HepG2 (cell line): ENCODE results near the gene MRPL28. TPM values are rescaled to one million over a fixed set of nuclear protein-coding genes. Genes with fewer than 3 reads are reported as not detected.

Source experiments
- ADNP ChIP-seq: sonication (generic); formaldehyde crosslinking; IDR thresholded peaks from 2 replicates; pipeline ENCODE4 v1.4.0; 2020; ENCODE audit warnings: missing genetic modification reagents
- FOSL2 ChIP-seq: sonication (generic); formaldehyde crosslinking; IDR thresholded peaks from 2 replicates; pipeline ENCODE4 v1.4.0; 2020; ENCODE audit warnings: missing genetic modification reagents
- HDAC6 ChIP-seq: fragments of 200-600 bp; sonication (generic); IDR thresholded peaks from 2 replicates; pipeline ENCODE4 v1.7.0; 2017; ENCODE audit warnings: mild to moderate bottlenecking, antibody characterized with exemption, low read length, low read depth
- HMG20B ChIP-seq: conservative IDR thresholded peaks from 2 replicates; pipeline ENCODE4 v1.6.1; 2016; ENCODE audit warnings: missing genetic modification reagents, missing compliant biosample characterization
- HNRNPK ChIP-seq: fragments of 200-400 bp; formaldehyde crosslinking; IDR thresholded peaks from 2 replicates; pipeline ENCODE4 v1.6.1; 2018; ENCODE audit warnings: low read length, low read depth, moderate library complexity, mild to moderate bottlenecking; ENCODE audit not compliant: poor library complexity, severe bottlenecking
- KAT7 ChIP-seq: IDR thresholded peaks from 2 replicates; pipeline ENCODE4 v1.6.1; 2018; ENCODE audit warnings: borderline replicate concordance, missing compliant biosample characterization
- KLF15 ChIP-seq: sonication (generic); formaldehyde crosslinking; IDR thresholded peaks from 2 replicates; pipeline ENCODE4 v1.8.1; 2023; ENCODE audit warnings: borderline replicate concordance, mild to moderate bottlenecking, inconsistent platforms, missing genetic modification reagents, mixed read lengths
- MEIS2 ChIP-seq: sonication (generic); formaldehyde crosslinking; IDR thresholded peaks from 2 replicates; pipeline ENCODE4 v1.9.0; 2021; ENCODE audit warnings: mild to moderate bottlenecking, missing genetic modification reagents
- NONO ChIP-seq, 2 experiments: fragments of 450-650 bp in 1 of 2; sonication (generic) in 1 of 2; formaldehyde crosslinking in 1 of 2; IDR thresholded peaks in 1 of 2; conservative IDR thresholded peaks in 1 of 2; 2 replicates each; pipeline versions ENCODE4 v1.6.1 to v1.8.0; 2017 to 2022; ENCODE audit warnings: mild to moderate bottlenecking in 1 of 2, missing genetic modification reagents in 1 of 2, moderate library complexity in 1 of 2
- TBX3 ChIP-seq: fragments of 450-650 bp; IDR thresholded peaks from 2 replicates; pipeline ENCODE4 v1.6.1; 2017; ENCODE audit warnings: antibody characterized with exemption, mild to moderate bottlenecking, inconsistent platforms, borderline replicate concordance
- WIZ ChIP-seq: sonication (generic); formaldehyde crosslinking; IDR thresholded peaks from 2 replicates; pipeline ENCODE4 v1.5.1; 2020; ENCODE audit warnings: mild to moderate bottlenecking, missing genetic modification reagents
- XRCC5 ChIP-seq: fragments of 200-400 bp; formaldehyde crosslinking; optimal IDR thresholded peaks from 2 replicates; pipeline ENCODE3; 2017; ENCODE audit warnings: mild to moderate bottlenecking, low read length
- ZNF136 ChIP-seq: sonication (generic); formaldehyde crosslinking; IDR thresholded peaks from 2 replicates; pipeline ENCODE4 v1.8.1; 2022; ENCODE audit warnings: low read depth, mild to moderate bottlenecking, moderate library complexity, missing genetic modification reagents
- ZNF292 ChIP-seq: sonication (generic); formaldehyde crosslinking; IDR thresholded peaks from 2 replicates; pipeline ENCODE4 v1.8.1; 2022; ENCODE audit warnings: mild to moderate bottlenecking, low read depth, missing genetic modification reagents, borderline replicate concordance
- ZNF329 ChIP-seq: sonication (generic); formaldehyde crosslinking; IDR thresholded peaks from 2 replicates; pipeline ENCODE4 v1.9.0; 2021; ENCODE audit warnings: low read depth, mild to moderate bottlenecking, missing genetic modification reagents
- ZNF430 ChIP-seq: sonication (generic); formaldehyde crosslinking; IDR thresholded peaks from 2 replicates; pipeline ENCODE4 v1.9.0; 2021; ENCODE audit warnings: mild to moderate bottlenecking, missing genetic modification reagents
- ZNF569 ChIP-seq: sonication (generic); formaldehyde crosslinking; IDR thresholded peaks from 2 replicates; pipeline ENCODE4 v1.5.0; 2020; ENCODE audit warnings: mild to moderate bottlenecking, missing genetic modification reagents, moderate library complexity, borderline replicate concordance
- ZNF709 ChIP-seq: sonication (generic); formaldehyde crosslinking; IDR thresholded peaks from 2 replicates; pipeline ENCODE4 v1.5.0; 2020; ENCODE audit warnings: mild to moderate bottlenecking, missing genetic modification reagents
- ZNF737 ChIP-seq: sonication (generic); formaldehyde crosslinking; IDR thresholded peaks from 2 replicates; pipeline ENCODE4 v1.5.0; 2020; ENCODE audit warnings: missing genetic modification reagents, mild to moderate bottlenecking, borderline replicate concordance
- ZNF790 ChIP-seq: sonication (generic); formaldehyde crosslinking; IDR thresholded peaks from 2 replicates; pipeline ENCODE4 v1.8.0; 2022; ENCODE audit warnings: missing genetic modification reagents, mild to moderate bottlenecking, borderline replicate concordance
- polyA plus RNA-seq, 8 experiments: library from polyadenylated mRNA; depleted of rRNA in 3 of 8; stranded (reverse) in 7 of 8; unstranded in 1 of 8; fragments of >200 nt; fragmentation: Illumina TruSeq in 4 of 8; extraction: Trizol in 4 of 8; gene quantifications; 2 replicates each; pipeline versions ENCODE4 v1.2.1 to v1.2.3, GENCODE V29; 2011 to 2016; ENCODE audit warnings: low read depth in 4 of 8, missing spikeins in 1 of 8, mixed read lengths in 1 of 8; ENCODE audit not compliant: insufficient read depth in 1 of 8
- total RNA-seq, 5 experiments: library from RNA; depleted of rRNA; stranded (reverse); fragments of >200 nt; fragmentation: Illumina TruSeq; extraction: Trizol; gene quantifications; 2 replicates each; pipeline ENCODE4 v1.2.3, GENCODE V29; 2016; ENCODE audit warnings: low read depth in 1 of 5
- TF ChIP-seq, protein P1 (sequence below): sonication (generic); formaldehyde crosslinking; IDR thresholded peaks from 2 replicates; pipeline ENCODE4 v1.8.1; 2023; ENCODE audit warnings: missing genetic modification reagents, inconsistent platforms, borderline replicate concordance
- TF ChIP-seq, protein P2 (sequence below): sonication (generic); formaldehyde crosslinking; IDR thresholded peaks from 2 replicates; pipeline ENCODE4 v1.4.0; 2020; ENCODE audit warnings: missing genetic modification reagents
- TF ChIP-seq, protein P3 (sequence below): sonication (generic); formaldehyde crosslinking; IDR thresholded peaks from 2 replicates; pipeline ENCODE4 v1.9.0; 2022; ENCODE audit warnings: missing genetic modification reagents, mild to moderate bottlenecking, borderline replicate concordance

The MRPL28 gene
- total and polyA plus RNA-seq, 2 of the 13 experiments (the other 11 are each of a cell fraction or from before 2014, with no cell fraction given), result 114 to 135 TPM

DNA sequence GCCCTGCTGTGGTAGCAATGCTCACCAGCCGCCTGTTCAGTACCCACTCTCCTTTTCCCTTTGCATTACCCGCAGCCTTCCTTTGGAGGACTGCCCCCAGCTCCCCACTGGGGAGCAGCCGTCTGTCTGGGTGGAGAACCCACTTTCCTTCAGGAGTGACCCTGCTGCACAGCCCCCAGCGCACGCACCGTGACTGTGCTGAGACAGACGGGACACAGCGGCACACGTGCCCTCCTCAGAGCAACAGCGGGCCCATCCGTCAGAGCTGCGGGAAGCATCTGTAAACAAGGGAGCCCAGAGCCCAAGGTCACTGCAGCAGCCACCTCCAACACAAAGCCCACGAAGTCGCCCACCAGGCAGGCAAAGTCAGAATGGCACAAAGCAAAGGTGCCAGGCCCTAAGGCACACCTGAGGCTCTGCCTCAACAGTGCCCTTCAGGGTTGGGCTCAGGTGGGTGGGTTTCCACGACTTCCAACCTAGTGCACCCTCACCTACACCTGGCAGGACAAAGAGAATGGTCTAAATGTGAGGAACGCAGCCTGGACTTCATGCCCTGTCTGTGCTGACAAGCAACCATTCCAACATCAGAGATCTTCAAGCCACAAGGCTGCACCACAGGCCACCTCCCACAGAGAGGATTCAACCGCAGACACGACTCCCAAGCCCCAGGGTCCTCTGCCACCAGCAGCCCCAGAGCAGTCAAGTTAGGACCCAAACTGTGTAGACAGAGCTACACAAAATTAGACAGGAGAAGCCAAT, 27.7 kb downstream of the MRPL28 start (continued):
- TF ChIP-seq, protein P1, sequence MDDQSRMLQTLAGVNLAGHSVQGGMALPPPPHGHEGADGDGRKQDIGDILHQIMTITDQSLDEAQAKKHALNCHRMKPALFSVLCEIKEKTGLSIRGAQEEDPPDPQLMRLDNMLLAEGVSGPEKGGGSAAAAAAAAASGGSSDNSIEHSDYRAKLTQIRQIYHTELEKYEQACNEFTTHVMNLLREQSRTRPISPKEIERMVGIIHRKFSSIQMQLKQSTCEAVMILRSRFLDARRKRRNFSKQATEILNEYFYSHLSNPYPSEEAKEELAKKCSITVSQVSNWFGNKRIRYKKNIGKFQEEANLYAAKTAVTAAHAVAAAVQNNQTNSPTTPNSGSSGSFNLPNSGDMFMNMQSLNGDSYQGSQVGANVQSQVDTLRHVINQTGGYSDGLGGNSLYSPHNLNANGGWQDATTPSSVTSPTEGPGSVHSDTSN (CRISPR knock-in tag), result no peak
- TF ChIP-seq ZNF329 (CRISPR knock-in tag) (peak; percentile 78; the same call in 1 of the 2 replicates), HNRNPK (no peak), WIZ (CRISPR knock-in tag) (no peak), ZNF430 (CRISPR knock-in tag) (no peak), XRCC5 (no peak), MEIS2 (CRISPR knock-in tag) (peak; percentile 92), NONO (IDR thresholded peaks at IDR 0.05) (no peak), NONO (CRISPR knock-in tag; conservative IDR thresholded peaks at IDR 0.05) (peak; percentile 76), FOSL2 (peak; percentile 33; the same call in 1 of the 2 replicates), ZNF569 (CRISPR knock-in tag) (no peak), ZNF292 (peak; percentile 90), HDAC6 (no peak), ADNP (no peak), ZNF136 (CRISPR knock-in tag) (no peak; the same call in 1 of the 2 replicates), TBX3 (no peak), ZNF790 (CRISPR knock-in tag) (no peak), HMG20B (no peak), KLF15 (CRISPR knock-in tag) (no peak), ZNF737 (CRISPR knock-in tag) (no peak), KAT7 (CRISPR knock-in tag) (0 out of 2 replicates have a peak, but pooled peaks have one; percentile 68), ZNF709 (no peak)
- TF ChIP-seq, protein P2, sequence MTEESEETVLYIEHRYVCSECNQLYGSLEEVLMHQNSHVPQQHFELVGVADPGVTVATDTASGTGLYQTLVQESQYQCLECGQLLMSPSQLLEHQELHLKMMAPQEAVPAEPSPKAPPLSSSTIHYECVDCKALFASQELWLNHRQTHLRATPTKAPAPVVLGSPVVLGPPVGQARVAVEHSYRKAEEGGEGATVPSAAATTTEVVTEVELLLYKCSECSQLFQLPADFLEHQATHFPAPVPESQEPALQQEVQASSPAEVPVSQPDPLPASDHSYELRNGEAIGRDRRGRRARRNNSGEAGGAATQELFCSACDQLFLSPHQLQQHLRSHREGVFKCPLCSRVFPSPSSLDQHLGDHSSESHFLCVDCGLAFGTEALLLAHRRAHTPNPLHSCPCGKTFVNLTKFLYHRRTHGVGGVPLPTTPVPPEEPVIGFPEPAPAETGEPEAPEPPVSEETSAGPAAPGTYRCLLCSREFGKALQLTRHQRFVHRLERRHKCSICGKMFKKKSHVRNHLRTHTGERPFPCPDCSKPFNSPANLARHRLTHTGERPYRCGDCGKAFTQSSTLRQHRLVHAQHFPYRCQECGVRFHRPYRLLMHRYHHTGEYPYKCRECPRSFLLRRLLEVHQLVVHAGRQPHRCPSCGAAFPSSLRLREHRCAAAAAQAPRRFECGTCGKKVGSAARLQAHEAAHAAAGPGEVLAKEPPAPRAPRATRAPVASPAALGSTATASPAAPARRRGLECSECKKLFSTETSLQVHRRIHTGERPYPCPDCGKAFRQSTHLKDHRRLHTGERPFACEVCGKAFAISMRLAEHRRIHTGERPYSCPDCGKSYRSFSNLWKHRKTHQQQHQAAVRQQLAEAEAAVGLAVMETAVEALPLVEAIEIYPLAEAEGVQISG, result peak; percentile 78
- TF ChIP-seq, protein P3, sequence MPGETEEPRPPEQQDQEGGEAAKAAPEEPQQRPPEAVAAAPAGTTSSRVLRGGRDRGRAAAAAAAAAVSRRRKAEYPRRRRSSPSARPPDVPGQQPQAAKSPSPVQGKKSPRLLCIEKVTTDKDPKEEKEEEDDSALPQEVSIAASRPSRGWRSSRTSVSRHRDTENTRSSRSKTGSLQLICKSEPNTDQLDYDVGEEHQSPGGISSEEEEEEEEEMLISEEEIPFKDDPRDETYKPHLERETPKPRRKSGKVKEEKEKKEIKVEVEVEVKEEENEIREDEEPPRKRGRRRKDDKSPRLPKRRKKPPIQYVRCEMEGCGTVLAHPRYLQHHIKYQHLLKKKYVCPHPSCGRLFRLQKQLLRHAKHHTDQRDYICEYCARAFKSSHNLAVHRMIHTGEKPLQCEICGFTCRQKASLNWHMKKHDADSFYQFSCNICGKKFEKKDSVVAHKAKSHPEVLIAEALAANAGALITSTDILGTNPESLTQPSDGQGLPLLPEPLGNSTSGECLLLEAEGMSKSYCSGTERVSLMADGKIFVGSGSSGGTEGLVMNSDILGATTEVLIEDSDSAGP, result no peak; the same call in 1 of the 2 replicates
